Mucosa of rectum (tissue), 2 donors: ENCODE data around the gene HAS3.
"Not testable (repeated sequence)": the region's sequence is repeated elsewhere in the genome, so short reads cannot be mapped to it uniquely, and the experiment has no call there.

ENCODE experiments used
- H3K27ac ChIP-seq, 2 donors: one replicate each; pipeline ENCODE4 v1.7.0; 2013; ENCODE audit warnings: inconsistent platforms in 2 of 2, low read depth in 2 of 2, low read length in 2 of 2
- H3K27me3 ChIP-seq, 2 donors: one replicate each; pipeline ENCODE4 v1.7.0; 2013; ENCODE audit warnings: low read length in 2 of 2; ENCODE audit not compliant: control insufficient read depth in 2 of 2, insufficient read depth in 2 of 2
- H3K36me3 ChIP-seq, 2 donors: one replicate each; pipeline ENCODE4 v1.7.0; 2013; ENCODE audit warnings: low read length in 2 of 2; ENCODE audit not compliant: control insufficient read depth in 2 of 2, insufficient read depth in 2 of 2
- H3K4me1 ChIP-seq, 2 donors: one replicate each; pipeline ENCODE4 v1.7.0; 2013; ENCODE audit warnings: low read length in 2 of 2, mild to moderate bottlenecking in 1 of 2; ENCODE audit not compliant: control insufficient read depth in 2 of 2, insufficient read depth in 2 of 2
- H3K4me3 ChIP-seq, 2 donors: one replicate each; pipeline ENCODE4 v1.7.0; 2013; ENCODE audit warnings: low read length in 2 of 2
- H3K9ac ChIP-seq, 2 donors: one replicate each; pipeline ENCODE4 v1.7.0; 2013; ENCODE audit warnings: low read length in 2 of 2, low read depth in 1 of 2, mild to moderate bottlenecking in 1 of 2
- H3K9me3 ChIP-seq, 2 donors: one replicate each; pipeline ENCODE4 v1.7.0; 2013; ENCODE audit warnings: low read length in 2 of 2; ENCODE audit not compliant: control insufficient read depth in 2 of 2
- donor health status: healthy.
- donor health status: Normal muscosa, but diverticular disease.

The HAS3 gene

GRCh38 chr16:69105501-69106361 lies at the start of gene HAS3:
TSS of gene HAS3 (plus strand) at chr16:69105653. CDS start at chr16:69109396, 3,743 bp downstream.
- Histone ChIP-seq H3K27me3 (peaks cover 3 to 4% of the 10 kb centered on the region in 2 donors), H3K4me3 (peak within 1 kb of the TSS; percentile 63 to 74), H3K9ac (peak within 1 kb of the TSS in 1 of 2 donors; percentile 45), H3K27ac (no peak within 1 kb of the TSS), H3K36me3 (peaks cover 5 to 17% of the 10 kb centered on the region in 2 donors), H3K9me3 (no peaks in the 10 kb centered on the region), H3K4me1 (peaks cover 19 to 24% of the 10 kb centered on the region in 2 donors)

DNA sequence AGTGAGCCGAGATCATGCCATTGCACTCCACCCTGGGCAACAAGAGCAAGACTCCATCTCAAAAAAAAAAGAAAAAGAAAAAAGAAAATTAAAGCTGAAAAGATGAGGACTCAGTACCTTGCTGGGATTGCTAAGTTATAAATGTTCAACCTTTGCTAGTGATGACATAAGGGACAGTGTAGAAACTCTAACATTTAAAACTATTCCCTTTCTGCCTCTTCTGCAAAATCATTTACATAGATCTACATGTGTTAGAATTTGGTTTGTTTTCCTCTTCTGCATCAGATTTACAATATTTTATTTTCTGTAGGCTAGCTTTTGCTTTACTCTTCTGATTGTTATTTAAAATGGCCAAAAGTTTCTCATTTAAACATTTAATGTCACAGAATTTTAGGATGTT lies 49.5 kb upstream of the HAS3 start:
- H3K4me1 ChIP-seq = no peaks in the 10 kb centered on the region
- no peaks in the 10 kb centered on the region for H3K9me3 ChIP-seq
- H3K36me3 ChIP-seq = no peaks in the 10 kb centered on the region
- no peak overlapping the region for H3K9ac ChIP-seq
- no peaks in the 10 kb centered on the region for H3K27me3 ChIP-seq
- H3K27ac ChIP-seq = no peak overlapping the region
- H3K4me3 ChIP-seq = no peak overlapping the region

- Histone ChIP-seq H3K9me3 (no peaks in the 10 kb centered on the region), H3K4me3 (no peak overlapping the region), H3K27me3 (no peaks in the 10 kb centered on the region), H3K36me3 (no peaks in the 10 kb centered on the region), H3K4me1 (no peaks in the 10 kb centered on the region), H3K9ac (no peak overlapping the region), H3K27ac (no peak overlapping the region)
These were observed 49.0 kb upstream of the HAS3 start for GRCh38 chr16:69056421-69056820.

DNA sequence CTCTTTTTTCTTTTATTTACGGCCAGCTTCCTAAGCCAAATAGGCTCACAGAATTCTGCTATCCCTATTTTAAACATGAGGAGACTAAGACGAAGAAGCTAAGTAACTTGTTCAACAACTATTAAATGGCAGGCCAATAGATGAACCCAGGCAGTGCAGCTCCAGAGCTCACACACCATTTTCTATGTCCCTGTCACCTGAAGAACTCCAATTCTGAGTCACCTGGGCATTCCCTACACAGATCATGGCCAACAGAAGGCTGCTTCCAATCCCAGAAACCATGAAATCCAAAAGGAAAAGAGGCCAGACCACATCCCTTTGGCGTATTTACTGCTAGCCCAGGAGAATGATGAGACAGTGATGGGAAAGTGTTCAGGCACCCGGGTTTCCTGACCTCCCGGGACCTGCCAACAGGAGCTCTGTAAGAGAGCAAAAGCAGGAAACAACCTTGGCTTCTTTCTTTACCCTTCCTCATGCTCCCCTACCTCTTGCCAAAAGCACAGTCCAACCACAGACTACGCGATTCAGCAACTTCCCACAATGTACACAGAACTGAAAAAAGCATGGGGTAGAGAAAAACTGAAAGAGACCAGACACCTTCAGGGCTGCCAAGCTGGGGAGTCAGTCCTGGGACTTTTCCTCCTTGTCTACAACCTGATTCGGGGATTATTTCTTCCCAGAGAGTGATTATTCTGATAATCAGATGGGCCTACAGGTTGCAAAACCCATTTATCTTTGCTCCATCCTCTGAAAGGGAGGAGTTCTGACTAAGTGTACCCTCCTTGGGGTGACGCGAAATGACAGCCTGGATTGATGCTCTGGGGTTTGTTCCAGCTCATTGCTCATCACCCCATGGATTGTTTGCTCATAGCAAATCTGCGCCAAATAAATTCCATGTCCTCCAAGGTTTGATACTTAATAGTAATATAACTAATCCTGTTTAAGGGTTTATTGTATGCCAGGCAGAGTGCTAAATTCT lies 47.8 kb upstream of the HAS3 start:
- no peak overlapping the region for H3K27ac ChIP-seq
- no peak overlapping the region for H3K4me3 ChIP-seq
- H3K27me3 ChIP-seq = no peaks in the 10 kb centered on the region
- no peaks in the 10 kb centered on the region for H3K9me3 ChIP-seq
- no peak overlapping the region for H3K9ac ChIP-seq
- H3K36me3 ChIP-seq = no peaks in the 10 kb centered on the region
- H3K4me1 ChIP-seq = no peaks in the 10 kb centered on the region

DNA sequence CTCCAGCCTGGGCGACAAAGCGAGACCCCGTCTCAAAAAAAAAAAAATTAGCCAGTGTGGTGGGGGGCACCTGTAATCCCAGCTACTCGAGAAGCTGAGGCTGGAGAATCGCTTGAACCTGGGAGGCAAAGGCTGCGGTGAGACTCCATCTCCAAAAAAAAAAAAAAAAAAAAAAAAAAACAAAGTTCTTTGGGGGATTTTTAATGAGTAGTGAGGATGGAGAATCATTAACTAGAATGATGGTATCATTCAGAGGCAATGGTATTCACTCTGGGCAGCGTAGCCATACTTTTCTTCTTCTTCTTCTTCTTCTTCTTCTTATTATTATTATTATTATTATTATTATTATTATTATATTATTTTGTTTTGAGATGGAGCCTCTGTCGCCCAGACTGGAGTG lies 42.0 kb upstream of the HAS3 start:
- not testable (repeated sequence) for H3K9ac ChIP-seq, H3K27me3 ChIP-seq, H3K4me3 ChIP-seq, H3K36me3 ChIP-seq, H3K9me3 ChIP-seq, H3K27ac ChIP-seq, H3K4me1 ChIP-seq

GRCh38 chr16:69064124-69064763 lies 41.2 kb upstream of the HAS3 start:
- Histone ChIP-seq H3K4me1 (no peaks in the 10 kb centered on the region), H3K27me3 (no peaks in the 10 kb centered on the region), H3K27ac (no peak overlapping the region), H3K9ac (no peak overlapping the region), H3K9me3 (no peaks in the 10 kb centered on the region), H3K4me3 (no peak overlapping the region), H3K36me3 (no peaks in the 10 kb centered on the region)

DNA sequence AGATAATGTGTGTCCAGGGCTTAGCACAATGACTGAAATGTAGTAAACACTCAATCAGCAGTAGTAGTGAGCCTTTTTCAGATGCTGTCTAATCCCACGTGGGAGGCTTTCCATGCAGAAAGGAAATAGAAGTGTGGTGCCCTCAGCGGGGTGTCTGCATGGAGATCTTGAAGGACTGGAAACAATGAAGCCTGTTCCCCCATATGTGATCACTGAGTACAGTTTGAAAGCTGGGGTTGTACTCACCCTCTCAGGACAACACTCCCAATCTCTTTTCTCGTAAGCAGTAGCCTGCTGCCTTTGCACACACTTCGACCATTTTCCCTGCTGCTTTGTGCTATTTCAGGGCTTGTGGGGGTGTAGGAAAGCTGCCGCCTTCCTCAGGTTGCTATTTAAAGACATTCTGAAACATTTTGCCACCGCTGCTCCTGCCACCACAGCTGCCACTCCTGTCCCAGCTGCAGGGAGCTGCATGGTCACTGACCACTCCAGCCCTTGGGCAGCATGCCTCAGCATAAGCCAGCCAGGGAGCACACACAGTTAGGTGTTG lies 40.6 kb upstream of the HAS3 start:
- H3K36me3 ChIP-seq = no peaks in the 10 kb centered on the region
- no peak overlapping the region for H3K9ac ChIP-seq
- no peaks in the 10 kb centered on the region for H3K4me1 ChIP-seq
- H3K27me3 ChIP-seq = no peaks in the 10 kb centered on the region
- no peak overlapping the region for H3K27ac ChIP-seq
- H3K4me3 ChIP-seq = no peak overlapping the region
- H3K9me3 ChIP-seq = no peaks in the 10 kb centered on the region

GRCh38 chr16:69069504-69069903 lies 35.9 kb upstream of the HAS3 start:
- no peak overlapping the region for H3K4me3 ChIP-seq
- H3K27ac ChIP-seq = no peak overlapping the region
- no peaks in the 10 kb centered on the region for H3K4me1 ChIP-seq
- H3K27me3 ChIP-seq = no peaks in the 10 kb centered on the region
- H3K9ac ChIP-seq = no peak overlapping the region
- no peaks in the 10 kb centered on the region for H3K36me3 ChIP-seq
- H3K9me3 ChIP-seq = no peaks in the 10 kb centered on the region

DNA sequence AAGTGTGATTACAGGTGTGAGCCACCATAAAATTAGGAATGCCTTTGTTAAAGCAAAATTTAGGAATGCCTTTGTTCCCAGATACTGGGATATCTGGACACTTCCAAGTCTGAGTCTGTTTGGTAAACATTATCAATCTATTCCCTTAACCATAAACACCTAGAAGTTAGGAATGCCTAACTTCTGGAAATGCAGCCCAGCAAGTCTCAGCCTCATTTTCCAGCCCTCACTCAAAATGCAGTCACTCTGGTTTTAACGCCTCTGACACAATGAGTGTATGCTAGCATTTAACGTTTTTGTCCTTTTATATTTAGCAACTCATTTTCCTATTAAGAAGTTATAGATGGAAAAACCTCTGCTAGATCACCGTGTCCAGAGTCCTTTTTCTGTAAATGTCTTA lies 34.4 kb upstream of the HAS3 start:
- Histone ChIP-seq H3K4me3 (no peak overlapping the region), H3K9me3 (no peaks in the 10 kb centered on the region), H3K4me1 (no peaks in the 10 kb centered on the region), H3K27me3 (no peaks in the 10 kb centered on the region), H3K27ac (no peak overlapping the region), H3K9ac (no peak overlapping the region), H3K36me3 (no peaks in the 10 kb centered on the region)
